Right ventricle myocardium inferior (tissue), 1 donor: ENCODE results near the gene APLNR. TPM values are rescaled to one million over a fixed set of nuclear protein-coding genes. Genes with fewer than 3 reads are reported as not detected.
A peak's percentile ranks its signal among the peaks of the same experiment; 100 is the strongest.

Experiments used
- ATAC-seq: fragments of 200-7000 bp; cut with Tn5 transposase; one replicate; pipeline ENCODE4 v1.9.1; 2020; ENCODE audit warnings: mild to moderate bottlenecking, moderate library complexity
- DNase-seq: peaks from one replicate; pipeline ENCODE4 v3.0.0; 2021; ENCODE audit errors: missing footprints
- intact Hi-C: fragments of 100-400 bp; cut with DNase I; formaldehyde crosslinking; loops from one replicate; pipeline ENCODE4 v1.11.0; 2022
- total RNA-seq: library from RNA; stranded (reverse); fragmentation: NEBNext Ultra II Directional; extraction: Animal tissue kit (Norgen Biotek cat#: 25700); gene quantifications from one replicate; pipeline ENCODE4 v1.2.1, GENCODE V29; 2021
- donor health status: DM: no; HTN: yes; CAD: no; lungs with severe emphysema.

The APLNR gene
- total RNA-seq, 1 donor from 2014 or later, result 18.4 TPM

DNA sequence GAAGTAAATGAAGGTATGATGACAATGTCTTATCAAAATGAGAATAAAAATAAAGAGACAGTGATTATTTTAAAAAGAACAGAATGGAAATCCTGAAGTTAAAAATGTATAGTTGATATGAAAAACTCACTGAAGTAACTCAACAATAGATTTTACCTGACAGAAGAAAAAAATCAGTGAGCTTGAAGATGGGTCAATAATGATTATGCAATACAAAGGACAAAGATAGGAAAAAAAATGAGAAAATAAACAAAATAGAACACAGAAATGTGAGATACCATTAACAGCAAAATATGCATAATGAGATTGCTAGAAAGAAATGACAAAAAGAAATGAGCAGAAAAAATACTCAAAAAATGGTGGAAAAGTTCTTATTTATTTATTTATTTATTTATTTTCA, 19.1 kb upstream of the APLNR start:
- intact Hi-C loops, result no loop called here
- ATAC-seq (no peak), DNase-seq (no peak)

DNA sequence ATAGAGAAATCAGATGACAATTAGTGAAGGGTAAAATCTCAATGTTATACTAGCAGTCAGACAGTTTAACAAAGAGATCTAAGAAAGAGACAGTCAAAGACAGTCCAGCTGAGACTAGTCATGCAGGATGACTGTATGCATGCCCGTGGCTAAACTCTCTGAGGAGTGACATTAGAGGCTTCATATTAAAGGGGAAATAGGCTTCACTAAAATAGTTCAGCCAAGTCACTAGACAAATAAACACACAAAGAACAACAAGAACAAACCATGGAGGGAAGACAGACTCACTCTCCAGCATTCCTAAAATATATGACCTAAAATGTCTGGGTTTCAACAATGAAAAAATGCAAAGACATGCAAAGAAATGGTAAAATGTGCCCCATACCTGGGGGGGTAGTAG, 18.6 kb upstream of the APLNR start:
- DNase-seq (no peak), ATAC-seq (no peak)
- intact Hi-C loops, result no loop called here

DNA sequence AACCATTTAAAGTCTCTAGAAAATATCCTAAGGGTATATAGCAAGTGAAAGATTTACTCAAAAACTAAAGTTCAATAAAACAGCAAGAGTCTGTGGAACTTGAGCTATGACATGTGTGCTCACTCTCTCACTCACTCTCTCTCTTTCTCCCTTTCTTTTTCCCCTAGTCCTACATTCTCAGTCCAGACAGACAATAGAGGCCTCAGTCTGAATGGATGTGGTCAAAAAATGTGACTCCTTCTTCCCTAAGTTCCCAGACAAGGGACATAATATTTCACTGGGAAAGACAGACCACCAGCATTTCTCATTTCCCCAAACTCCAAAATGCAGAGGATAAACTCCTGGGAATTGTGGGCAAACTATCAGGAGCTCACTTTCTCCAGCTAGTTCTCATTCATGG, 17.6 kb upstream of the APLNR start:
- no peak for ATAC-seq
- intact Hi-C loops, result no loop called here
- no peak for DNase-seq

DNA sequence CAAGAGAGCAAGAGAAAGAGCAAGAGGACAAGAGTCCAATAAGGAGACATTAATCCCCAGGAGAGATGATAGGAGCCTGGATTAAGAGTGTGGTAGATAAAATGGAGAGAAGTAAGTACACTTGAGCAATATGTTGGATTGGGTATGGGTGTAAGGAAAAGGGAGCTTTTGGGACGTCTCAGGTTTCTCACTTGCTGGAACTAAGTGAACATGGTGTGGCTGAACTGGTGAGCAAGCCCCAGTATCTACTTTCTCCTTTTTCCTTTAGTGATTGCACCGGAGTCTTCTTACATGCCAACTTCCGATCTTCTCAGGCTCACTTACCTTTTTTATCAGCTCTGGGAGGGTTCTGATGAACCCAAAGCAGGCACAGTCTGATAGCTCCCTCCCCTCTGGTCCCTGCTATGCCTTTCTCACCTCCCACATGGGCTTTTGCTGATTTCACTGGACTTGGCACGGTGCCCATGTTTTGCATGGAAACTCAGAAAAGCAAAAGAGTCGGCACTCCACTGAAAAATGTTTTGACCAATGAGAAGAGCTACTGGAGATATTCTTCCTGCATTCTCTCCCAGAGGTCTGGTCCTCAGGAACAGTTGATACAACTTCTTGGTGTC, 14.5 kb upstream of the APLNR start:
- ATAC-seq, result no peak
- DNase-seq, result no peak
- intact Hi-C loops, result no loop called here

DNA sequence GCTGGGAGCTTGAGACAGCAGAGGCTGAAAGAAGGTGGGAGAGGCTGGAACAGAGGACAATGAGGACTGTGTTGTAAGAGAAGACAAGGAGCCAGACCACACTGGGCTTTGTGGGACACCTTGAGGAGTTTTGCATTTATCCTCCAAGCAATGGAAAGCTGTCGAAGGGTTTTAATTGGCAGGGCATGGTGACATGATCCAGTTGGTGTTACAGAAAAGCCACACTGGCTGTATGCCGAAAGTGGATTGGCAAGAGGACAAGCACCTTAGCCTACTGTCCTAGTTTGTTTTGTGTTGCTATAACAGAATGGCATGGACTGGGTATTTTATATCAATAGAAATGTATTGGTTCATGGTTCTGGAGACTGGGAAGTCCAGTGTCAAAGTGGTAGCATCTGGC, 14.0 kb upstream of the APLNR start:
- DNase-seq, result no peak
- ATAC-seq, result no peak
- intact Hi-C loops, result no loop called here

DNA sequence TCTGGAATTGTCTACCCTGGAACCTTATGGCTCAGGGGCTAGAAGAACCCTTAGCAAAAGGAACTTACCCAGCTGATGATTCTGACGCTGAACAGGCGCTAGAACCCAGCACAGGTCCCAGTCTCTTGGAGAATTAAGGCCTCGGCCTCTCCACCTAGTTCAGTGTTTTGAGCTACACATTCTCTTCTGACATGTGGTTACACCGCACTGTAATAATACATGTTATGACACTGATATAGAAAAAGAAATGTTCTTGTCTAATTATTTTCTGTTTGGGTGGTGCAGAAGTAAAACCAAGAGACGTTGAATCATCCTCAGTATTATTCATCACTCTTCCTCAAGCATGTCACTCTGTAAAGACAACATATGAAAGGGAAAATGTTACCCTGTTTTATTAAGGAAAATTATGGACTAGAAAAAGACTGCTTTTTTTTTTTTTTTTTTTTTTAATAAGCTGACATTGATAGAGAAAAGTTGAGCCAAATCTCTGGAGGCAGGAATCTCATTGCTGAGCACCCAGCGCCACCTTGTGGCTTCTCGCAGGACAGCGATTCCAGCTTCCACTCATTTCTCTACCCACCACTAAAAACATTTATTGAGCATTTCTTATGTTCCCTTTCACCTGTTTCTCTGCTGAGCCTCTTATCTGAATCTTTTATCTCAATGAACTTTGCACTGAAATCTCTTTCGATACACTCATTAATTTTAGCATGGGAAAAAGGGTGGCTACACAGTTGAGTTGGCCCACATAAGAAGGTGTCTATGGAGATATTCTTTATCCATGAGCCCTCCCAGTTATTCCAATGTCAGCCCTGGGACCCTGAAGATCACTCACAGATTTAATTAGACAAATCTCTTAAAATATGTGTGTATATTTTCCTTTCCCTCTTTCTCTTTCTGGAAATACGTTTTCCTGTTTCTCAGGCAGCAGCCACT, 12.6 kb upstream of the APLNR start:
- DNase-seq (no peak), ATAC-seq (peak; percentile 56)
- intact Hi-C loops, result loop anchor here (1.0 to 10.0 kb wide), 5 partner anchors 27 to 408 kb away; no protein-coding TSS in a partner anchor

DNA sequence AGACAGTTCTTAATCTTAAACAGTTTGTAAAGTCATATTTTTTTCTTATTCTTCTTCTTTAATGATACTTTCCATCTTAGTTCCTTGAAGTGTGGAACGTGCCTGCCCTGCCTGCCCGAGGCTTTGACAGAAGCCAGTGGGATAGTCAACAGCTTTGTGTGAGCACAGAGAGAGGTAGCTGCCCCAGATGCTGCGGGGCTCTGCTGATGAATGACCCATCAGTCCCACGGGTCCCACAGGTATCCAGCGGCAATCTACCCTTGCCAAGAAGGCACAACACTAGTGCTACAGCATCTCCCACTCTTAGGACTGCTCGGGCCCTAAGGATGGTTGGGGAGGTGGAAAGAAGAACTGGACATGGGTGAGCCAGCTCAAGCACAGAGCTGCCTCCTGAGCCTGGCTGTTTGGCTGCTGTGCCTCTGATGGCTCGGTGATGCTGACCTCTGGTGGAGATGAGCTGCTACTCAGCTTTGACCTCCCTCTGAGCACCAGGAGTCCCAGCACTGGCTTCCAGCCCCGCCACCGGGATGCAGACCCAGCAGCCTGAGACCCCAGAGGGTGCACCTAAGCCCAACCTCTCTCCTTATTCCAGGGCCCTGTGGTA, 11.8 kb upstream of the APLNR start:
- DNase-seq (peak; percentile 74), ATAC-seq (peak; percentile 95)
- intact Hi-C loops, result loop anchor here (1.0 to 10.0 kb wide), 4 partner anchors 28 to 294 kb away; no protein-coding TSS in a partner anchor

DNA sequence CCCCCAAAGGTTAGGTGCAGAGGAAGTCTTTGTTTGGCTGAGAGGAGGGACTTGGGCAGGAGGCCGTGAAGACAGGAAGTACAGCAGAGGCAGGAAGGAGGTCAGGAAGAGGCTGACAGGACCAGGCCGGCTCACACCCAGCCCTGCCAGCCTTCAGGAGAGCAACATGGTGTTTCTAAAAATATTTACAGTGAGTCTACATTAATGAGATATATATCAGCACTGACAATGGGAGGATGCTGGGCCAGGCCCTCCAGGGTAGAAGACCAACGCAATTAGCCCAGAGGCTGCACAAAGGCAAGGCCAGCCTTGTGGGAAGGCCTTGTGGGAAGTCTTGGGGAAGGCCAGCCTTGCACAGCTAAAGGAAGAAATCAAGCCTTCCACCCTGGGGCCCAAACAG, 7.9 kb upstream of the APLNR start:
- ATAC-seq (no peak), DNase-seq (no peak)
- intact Hi-C loops, result loop anchor here (10.0 kb wide), 1 partner anchor 290 kb away; no protein-coding TSS in a partner anchor

DNA sequence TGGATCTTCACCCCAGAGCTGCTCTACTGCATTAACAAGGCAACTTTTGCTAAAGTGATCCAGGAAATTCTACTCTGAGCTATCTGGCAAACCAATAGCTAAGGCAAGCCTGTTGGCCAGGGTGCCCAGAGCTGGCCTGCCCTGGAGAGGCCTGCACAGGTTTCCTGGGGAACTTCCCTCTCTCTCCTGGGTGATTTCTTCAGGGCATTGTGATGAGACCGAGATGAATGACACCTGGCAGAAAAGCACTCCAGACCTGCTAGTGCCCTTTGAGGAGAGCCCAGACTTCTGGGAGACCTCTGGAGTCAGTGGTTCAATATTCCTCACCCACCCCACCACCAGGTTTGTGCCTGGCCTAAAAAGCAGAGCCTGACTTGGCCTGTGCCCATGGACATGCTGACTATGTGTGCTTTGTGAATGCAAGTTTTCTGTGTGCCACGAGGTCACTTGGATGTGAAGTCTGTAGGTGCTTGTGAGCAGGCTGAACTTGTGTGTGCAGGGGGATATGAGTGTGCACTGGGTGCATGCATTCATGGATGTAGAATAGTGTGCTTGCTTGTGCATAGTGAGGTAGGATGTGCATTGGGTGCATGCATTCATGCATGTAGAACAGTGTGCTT, 4.4 kb upstream of the APLNR start:
- no peak for DNase-seq
- no peak for ATAC-seq
- intact Hi-C loops, result loop anchor here (10.0 kb wide), 1 partner anchor 287 kb away; no protein-coding TSS in a partner anchor

DNA sequence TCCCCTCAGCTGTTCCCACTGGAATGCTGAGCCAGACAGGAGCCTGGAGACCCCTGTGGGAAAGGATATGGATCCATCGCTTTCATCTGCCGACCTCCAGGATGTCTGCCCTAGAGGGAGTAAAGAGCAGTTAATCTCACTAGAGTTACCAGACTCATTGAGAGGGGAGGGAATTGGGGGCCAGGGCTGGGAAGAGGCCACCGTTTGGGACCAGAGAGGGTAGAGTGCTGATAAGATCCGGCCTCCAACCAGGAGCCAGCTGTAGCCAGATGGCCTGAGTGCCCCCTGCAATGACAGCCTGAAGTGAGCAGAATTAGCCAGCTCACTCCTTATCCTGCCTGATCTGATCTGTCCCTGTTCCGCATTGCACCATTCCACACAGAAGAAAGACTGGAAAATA, 3.7 kb upstream of the APLNR start:
- intact Hi-C loops, result loop anchor here (10.0 kb wide), 1 partner anchor 286 kb away; no protein-coding TSS in a partner anchor
- ATAC-seq (peak; percentile 27), DNase-seq (no peak)

DNA sequence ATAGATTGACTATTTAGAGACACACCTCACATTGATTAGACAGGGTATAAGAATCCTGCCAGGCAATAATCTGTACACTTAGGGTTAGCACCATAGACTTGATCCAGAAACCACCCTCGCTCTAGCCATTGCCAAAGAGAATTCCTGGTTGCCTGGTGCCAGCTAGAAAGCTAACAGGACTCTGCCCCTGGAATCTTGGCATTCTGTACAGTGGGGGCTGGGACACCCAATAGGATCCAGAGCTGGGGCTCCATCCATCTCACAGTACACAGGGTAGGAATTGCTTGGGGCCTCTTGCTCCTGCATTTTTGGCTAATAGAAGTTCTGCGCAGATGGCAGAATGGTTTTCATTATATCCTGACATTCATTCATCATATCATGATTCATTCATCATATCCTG, 3.0 kb upstream of the APLNR start:
- ATAC-seq (no peak), DNase-seq (no peak)
- intact Hi-C loops, result loop anchor here (10.0 kb wide), 1 partner anchor 285 kb away; no protein-coding TSS in a partner anchor

DNA sequence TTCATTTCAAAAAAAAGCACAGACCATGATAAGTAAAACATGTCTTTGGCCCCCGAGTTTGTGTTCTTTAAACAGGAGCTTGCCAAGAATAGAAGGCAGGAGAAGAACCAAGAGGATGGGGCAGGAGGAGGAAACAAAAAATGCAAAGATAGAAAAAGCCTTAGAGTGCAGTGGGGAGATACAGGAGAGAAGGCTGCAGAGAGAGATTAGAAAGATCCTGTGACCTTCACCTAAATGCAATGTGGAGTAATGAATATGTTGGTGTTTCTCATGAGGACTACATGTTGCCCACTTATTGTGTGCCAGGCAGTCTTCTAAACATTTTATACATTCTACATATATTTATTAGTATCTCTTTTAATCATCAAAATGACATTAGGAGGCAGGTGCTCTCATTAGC, 2.3 kb upstream of the APLNR start:
- intact Hi-C loops, result no loop called here
- no peak for DNase-seq
- ATAC-seq, result no peak

DNA sequence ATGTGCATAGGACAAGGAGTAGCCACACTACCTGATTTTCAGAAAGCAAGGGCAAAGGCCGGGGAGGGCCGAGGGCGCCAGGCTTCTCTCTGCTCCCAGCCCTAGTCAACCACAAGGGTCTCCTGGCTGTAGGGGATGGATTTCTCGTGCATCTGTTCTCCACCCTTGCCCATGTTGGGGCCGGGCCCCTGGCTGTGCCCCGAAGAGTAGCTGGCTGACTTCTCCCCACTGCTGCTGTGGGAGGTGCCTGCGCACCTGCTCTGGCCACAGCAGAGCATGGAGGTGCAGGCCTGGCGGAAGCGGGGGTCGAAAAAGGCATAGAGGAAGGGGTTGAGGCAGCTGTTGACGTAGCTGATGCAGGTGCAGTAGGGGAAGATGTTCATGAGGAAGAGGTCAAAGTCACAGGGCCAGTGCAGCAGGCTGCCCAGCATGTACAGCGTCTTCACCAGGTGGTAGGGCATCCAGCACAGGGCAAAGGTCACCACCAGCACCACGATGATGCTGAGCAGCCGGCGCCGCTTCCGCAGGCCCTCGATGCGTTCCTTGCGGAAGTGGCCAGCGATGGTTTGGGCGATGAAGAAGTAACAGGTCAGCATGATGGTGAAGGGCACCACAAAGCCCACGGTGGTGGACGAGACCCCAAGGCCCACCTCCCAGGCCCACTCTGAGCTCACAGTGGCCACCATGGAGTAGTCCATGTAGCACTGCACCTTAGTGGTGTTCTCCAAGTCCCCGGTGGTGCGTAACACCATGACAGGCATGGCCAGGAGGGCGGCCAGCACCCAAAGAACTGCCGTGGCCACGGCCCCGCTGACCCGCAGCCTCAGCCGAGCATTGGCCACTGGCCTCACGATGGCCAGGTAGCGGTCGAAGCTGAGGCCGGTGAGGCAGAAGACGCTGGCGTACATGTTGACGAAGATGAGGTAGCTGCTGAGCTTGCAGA, 1.0 kb downstream of the APLNR start:
- ATAC-seq, result no peak
- intact Hi-C loops, result no loop called here
- no peak for DNase-seq

DNA sequence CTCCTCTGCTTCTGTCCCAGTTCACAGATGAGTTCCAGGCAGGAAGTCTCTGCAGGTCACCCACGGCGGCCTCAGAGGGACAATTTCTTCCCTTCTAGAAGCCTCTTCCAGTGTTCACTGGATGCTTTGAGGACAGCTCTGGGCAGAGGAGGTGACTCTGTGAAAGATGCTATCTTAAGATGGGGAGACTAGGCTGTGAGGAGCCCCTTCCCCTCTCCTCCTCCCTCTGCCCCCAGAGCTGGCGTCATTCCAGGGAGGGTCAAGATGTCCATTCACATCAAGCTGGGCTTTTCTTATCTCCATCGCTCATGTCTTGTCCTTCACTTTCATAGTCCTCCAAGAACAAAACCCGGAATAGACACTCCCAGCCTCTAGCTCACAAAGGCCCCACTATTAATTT, 3.3 kb downstream of the APLNR start:
- DNase-seq (no peak), ATAC-seq (no peak)
- intact Hi-C loops, result no loop called here

DNA sequence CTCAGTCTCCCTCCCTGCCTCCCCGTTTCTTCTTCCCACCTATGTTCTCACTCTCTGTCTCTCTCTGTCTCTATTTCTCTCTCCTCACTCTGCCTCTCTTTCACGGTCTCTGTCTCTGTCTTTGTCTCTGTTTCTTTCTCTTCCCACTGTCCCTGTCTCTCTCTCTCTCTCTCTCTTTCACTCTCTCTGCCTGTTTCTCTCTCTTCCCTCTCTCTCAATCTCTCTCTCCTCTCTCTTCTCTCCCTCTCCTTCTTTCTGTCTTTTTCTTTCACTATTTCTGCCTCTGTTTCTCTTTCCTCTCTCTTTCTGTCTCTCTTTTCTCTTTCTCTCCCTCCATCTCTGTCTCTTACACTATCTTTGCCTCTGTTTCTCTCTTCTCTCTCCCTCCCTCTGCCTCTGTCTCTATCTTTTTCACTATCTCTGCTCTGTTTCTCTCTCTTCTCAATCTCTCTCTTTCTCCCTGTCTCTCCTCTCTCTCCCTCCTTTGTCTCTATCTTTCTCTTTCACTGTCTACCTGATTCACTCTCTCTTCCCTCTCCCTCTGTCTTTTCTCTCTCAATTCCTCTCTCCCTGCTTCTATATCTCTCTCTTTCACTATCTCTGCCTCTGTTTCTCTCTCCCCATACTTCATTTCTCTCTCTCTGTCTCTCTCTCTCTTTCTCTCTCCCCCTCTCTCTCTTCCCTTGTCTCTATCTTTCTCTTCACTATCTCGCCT, 5.4 kb downstream of the APLNR start:
- DNase-seq (no peak), ATAC-seq (no peak)
- intact Hi-C loops, result no loop called here

DNA sequence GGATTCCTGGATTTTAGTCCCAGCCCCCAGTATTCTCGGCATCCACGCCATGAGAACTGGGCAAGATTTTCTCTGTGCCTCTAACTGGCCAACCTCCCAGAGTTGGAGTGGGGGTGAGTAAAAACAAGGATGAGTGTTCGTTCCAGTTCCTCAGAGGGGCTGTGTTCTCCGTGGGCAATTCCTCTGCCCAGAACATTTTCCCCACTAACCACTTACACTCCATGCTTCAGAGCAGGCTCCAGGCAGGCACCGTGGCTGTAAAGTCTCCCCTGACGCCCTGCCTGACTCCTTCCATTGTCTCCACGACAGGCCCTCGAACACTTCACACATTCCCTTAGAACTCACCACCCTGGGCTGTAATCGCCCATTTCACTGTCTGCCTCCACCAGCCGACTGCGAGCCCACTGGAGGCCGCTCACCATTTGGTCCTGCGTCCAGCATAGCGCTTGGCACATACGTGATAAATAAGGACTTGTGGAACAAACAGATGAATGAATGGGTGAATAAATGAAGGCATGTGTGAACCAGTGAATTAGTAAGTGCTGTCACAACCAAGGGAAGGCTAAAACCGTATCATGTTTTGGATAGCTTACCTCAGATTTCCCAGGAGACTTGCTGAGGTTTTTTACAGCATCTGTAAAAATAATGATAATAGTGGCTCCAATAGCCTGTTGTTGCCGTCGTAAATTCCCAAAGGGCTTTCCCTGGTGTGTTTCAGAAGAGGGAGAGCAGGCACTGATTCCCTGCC, 6.1 kb downstream of the APLNR start:
- intact Hi-C loops, result no loop called here
- ATAC-seq, result peak; percentile 73
- DNase-seq, result peak; percentile 55

DNA sequence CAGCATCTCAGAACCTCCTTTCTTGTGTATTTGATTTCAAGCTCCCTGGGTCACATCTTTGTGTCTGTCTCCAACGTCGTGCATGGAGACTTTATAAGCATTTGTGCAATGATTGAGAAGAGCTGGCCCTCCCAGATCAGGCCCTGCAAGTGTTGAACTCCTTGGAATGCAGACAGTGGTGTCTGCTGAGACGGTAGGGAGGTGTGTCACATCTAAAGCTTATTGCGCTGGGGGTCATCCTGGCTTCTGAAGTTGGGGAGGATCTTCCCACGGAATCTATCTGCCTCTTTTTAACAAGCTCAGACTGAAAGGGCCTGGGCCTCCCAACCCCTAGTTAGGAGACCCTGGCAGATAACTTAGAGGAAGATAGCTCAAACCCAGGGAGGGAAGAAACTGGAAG, 6.7 kb downstream of the APLNR start:
- intact Hi-C loops, result no loop called here
- no peak for ATAC-seq
- no peak for DNase-seq
